K562 (cell line): Measurements from ENCODE around the gene MGST3. TPM values are rescaled to one million over a fixed set of nuclear protein-coding genes. Genes with fewer than 3 reads are reported as not detected.

Experiments
- ARNT ChIP-seq, 2 experiments: fragments of 450-650 bp; IDR thresholded peaks; 2 replicates each; pipeline ENCODE4 v1.6.1; 2016; ENCODE audit warnings: mild to moderate bottlenecking in 1 of 2
- CBX5 ChIP-seq: IDR thresholded peaks from 2 replicates; pipeline ENCODE4 v1.6.1; 2014; ENCODE audit warnings: low read depth, borderline replicate concordance
- DACH1 ChIP-seq: fragments of 450-650 bp; IDR thresholded peaks from 2 replicates; pipeline ENCODE4 v1.6.1; 2018; ENCODE audit not compliant: partially characterized antibody
- ERF ChIP-seq: fragments of 450-650 bp; formaldehyde crosslinking; IDR thresholded peaks from 2 replicates; pipeline ENCODE4 v1.4.0; 2020; ENCODE audit warnings: mild to moderate bottlenecking, mixed read lengths
- HNRNPL ChIP-seq: fragments of 200-400 bp; formaldehyde crosslinking; IDR thresholded peaks from 2 replicates; pipeline ENCODE4 v1.6.1; 2017; ENCODE audit warnings: low read depth, mild to moderate bottlenecking, low read length
- HSF4 ChIP-seq: fragments of 250-450 bp; sonication (Bioruptor Pico); IDR thresholded peaks from 2 replicates; pipeline ENCODE4 v2.1.2; 2022; ENCODE audit warnings: mild to moderate bottlenecking, moderate library complexity, borderline replicate concordance
- MAFF ChIP-seq: IDR thresholded peaks from 2 replicates; pipeline ENCODE4 v1.6.1; 2012; ENCODE audit warnings: low read length, improper control_type of control experiment
- MYBL2 ChIP-seq, 2 experiments: fragments of 450-650 bp in 1 of 2; sonication (generic) in 1 of 2; formaldehyde crosslinking in 1 of 2; IDR thresholded peaks; 2 replicates each; pipeline versions ENCODE4 v1.6.1 to v1.8.1; 2017 to 2022; ENCODE audit warnings: borderline replicate concordance in 1 of 2, inconsistent platforms in 1 of 2, low read depth in 1 of 2, mild to moderate bottlenecking in 1 of 2, missing genetic modification reagents in 1 of 2, moderate library complexity in 1 of 2
- NFIX ChIP-seq: fragments of 250-450 bp; sonication (Bioruptor Pico); IDR thresholded peaks from 2 replicates; pipeline ENCODE4 v1.4.0; 2020; ENCODE audit warnings: low read depth, mild to moderate bottlenecking, moderate library complexity
- PHF8 ChIP-seq: fragments of 200-600 bp; sonication (generic); IDR thresholded peaks from 2 replicates; pipeline ENCODE4 v1.6.1; 2012; ENCODE audit warnings: mixed run types, mild to moderate bottlenecking, inconsistent platforms, low read length, moderate library complexity, borderline replicate concordance
- POLR2G ChIP-seq: fragments of 200-400 bp; formaldehyde crosslinking; IDR thresholded peaks from 2 replicates; pipeline ENCODE4 v1.6.1; 2017; ENCODE audit warnings: low read depth, mild to moderate bottlenecking, antibody characterized with exemption, low read length, moderate library complexity
- RBM22 ChIP-seq: fragments of 200-400 bp; formaldehyde crosslinking; IDR thresholded peaks from 2 replicates; pipeline ENCODE4 v1.6.1; 2018; ENCODE audit warnings: low read length, low read depth; ENCODE audit not compliant: poor library complexity, severe bottlenecking
- RCOR1 ChIP-seq, 2 experiments: IDR thresholded peaks; 2 replicates each; pipeline ENCODE4 v1.6.1; 2012; ENCODE audit warnings: low read depth in 2 of 2, low read length in 2 of 2, borderline replicate concordance in 1 of 2, improper control_type of control experiment in 1 of 2
- SIN3A ChIP-seq, 2 experiments: fragments of 150-350 bp in 1 of 2; IDR thresholded peaks; 2 replicates each; pipeline ENCODE4 v1.6.1; 2011 to 2016; ENCODE audit warnings: borderline replicate concordance in 2 of 2, low read depth in 2 of 2, low read length in 2 of 2, mild to moderate bottlenecking in 2 of 2, moderate library complexity in 2 of 2; ENCODE audit not compliant: control insufficient read depth in 1 of 2
- SIRT6 ChIP-seq: IDR thresholded peaks from one replicate; pipeline ENCODE4 v1.6.1; 2012; ENCODE audit warnings: low read depth, mild to moderate bottlenecking, control low read depth, inconsistent platforms, low read length, moderate library complexity
- TAF1 ChIP-seq: IDR thresholded peaks from 2 replicates; pipeline ENCODE4 v1.6.1; 2011; ENCODE audit warnings: mild to moderate bottlenecking, low read length, moderate library complexity; ENCODE audit not compliant: insufficient read depth, control insufficient read depth, severe bottlenecking; ENCODE audit errors: extremely low read depth
- TARDBP ChIP-seq: fragments of 450-650 bp; IDR thresholded peaks from 2 replicates; pipeline ENCODE4 v1.6.1; 2016
- TCFL5 ChIP-seq: fragments of 250-450 bp; sonication (Bioruptor Pico); conservative IDR thresholded peaks from 2 replicates; pipeline ENCODE4 v1.6.1; 2021; ENCODE audit warnings: mild to moderate bottlenecking, moderate library complexity, matching md5 sums
- WHSC1 ChIP-seq: IDR thresholded peaks from one replicate; pipeline ENCODE4 v1.6.1; 2012; ENCODE audit warnings: low read length, control low read depth, inconsistent platforms
- YBX1 ChIP-seq: fragments of 450-650 bp; IDR thresholded peaks from 2 replicates; pipeline ENCODE4 v1.7.1; 2016; ENCODE audit warnings: mild to moderate bottlenecking
- ZKSCAN3 ChIP-seq: fragments of 250-450 bp; sonication (Bioruptor Pico); IDR thresholded peaks from 2 replicates; pipeline ENCODE4 v1.4.0; 2020
- ZNF212 ChIP-seq: fragments of 450-650 bp; formaldehyde crosslinking; IDR thresholded peaks from 2 replicates; pipeline ENCODE4 v1.4.0; 2020; ENCODE audit warnings: mild to moderate bottlenecking
- ZNF277 ChIP-seq: fragments of 250-450 bp; sonication (Bioruptor Pico); IDR thresholded peaks from 2 replicates; pipeline ENCODE4 v1.8.0; 2022; ENCODE audit warnings: inconsistent platforms, mild to moderate bottlenecking, moderate library complexity, borderline replicate concordance
- ZNF445 ChIP-seq: fragments of 250-450 bp; sonication (Bioruptor Pico); IDR thresholded peaks from 2 replicates; pipeline ENCODE4 v1.4.0; 2020; ENCODE audit warnings: low read depth, mild to moderate bottlenecking, moderate library complexity
- polyA plus RNA-seq, 8 experiments: library from polyadenylated mRNA; depleted of rRNA in 4 of 8; stranded (reverse) in 5 of 8; unstranded in 3 of 8; fragments of >200 nt; fragmentation: Nextera tagmentation in 2 of 8; fragmentation: Illumina TruSeq in 1 of 8; extraction: Ambion mirVana in 2 of 8; extraction: Trizol in 1 of 8; gene quantifications; 2 replicates each; pipeline versions ENCODE4 v1.2.1 to v1.2.3, GENCODE V29; 2011 to 2014; ENCODE audit warnings: inconsistent platforms in 1 of 8, missing spikeins in 1 of 8
- total RNA-seq, 7 experiments: library from RNA; depleted of rRNA in 6 of 7; stranded (reverse); fragments of >200 nt in 6 of 7; fragmentation: Illumina TruSeq in 2 of 7; extraction: Trizol in 2 of 7; gene quantifications; 2 replicates each; pipeline versions ENCODE4 v1.2.1 to v1.2.3, GENCODE V29; 2011 to 2021; ENCODE audit warnings: low replicate concordance in 1 of 7

Gene MGST3
- total and polyA plus RNA-seq, 9 of the 15 experiments (the other 6 are each of a cell fraction or from before 2014, with no cell fraction given), result 70.7 to 287 (median 105) TPM

GRCh38 chr1:165697881-165698760, 67.1 kb downstream of the MGST3 start, which contains the start of gene ALDH9A1 (continued):
- TF ChIP-seq PHF8, result peak; percentile 97
- TF ChIP-seq TCFL5 (CRISPR knock-in tag), result no peak
- TF ChIP-seq NFIX (CRISPR knock-in tag), result no peak
- TF ChIP-seq HSF4, result no peak
- TF ChIP-seq TARDBP, result no peak
- TF ChIP-seq ZNF212, result no peak
- no peak for TF ChIP-seq MAFF
- TF ChIP-seq SIN3A (IDR thresholded peaks at IDR 0.05; ENCODE audit: borderline replicate concordance in 2 of 2, control insufficient read depth in 1 of 2, low read depth in 2 of 2, low read length in 2 of 2), result peak in 1 of 2 experiments; percentile 86; a peak in 2 of 4 replicates
- TF ChIP-seq YBX1, result no peak
- no peak for TF ChIP-seq ZKSCAN3 (CRISPR knock-in tag)
- TF ChIP-seq DACH1, result no peak
- TF ChIP-seq ZNF277 (CRISPR knock-in tag), result no peak
- TF ChIP-seq POLR2G, result peak; percentile 98
- TF ChIP-seq RBM22, result no peak
- TF ChIP-seq ARNT (IDR thresholded peaks at IDR 0.05), result peak; percentile 59 to 80; a peak in 2 of 4 replicates
- TF ChIP-seq WHSC1, result no peak
- no peak for TF ChIP-seq MYBL2 (IDR thresholded peaks at IDR 0.05; ENCODE audit: low read depth)
- no peak for TF ChIP-seq MYBL2 (CRISPR knock-in tag; IDR thresholded peaks at IDR 0.05; ENCODE audit: borderline replicate concordance)
- no peak for TF ChIP-seq CBX5
- TF ChIP-seq SIRT6, result no peak
- no peak for TF ChIP-seq ZNF445 (CRISPR knock-in tag)
- peak in 1 of 2 experiments; percentile 35; a peak in 2 of 4 replicates for TF ChIP-seq RCOR1 (IDR thresholded peaks at IDR 0.05; ENCODE audit: borderline replicate concordance in 1 of 2, low read depth in 2 of 2, low read length in 2 of 2)
- peak; percentile 81 for TF ChIP-seq TAF1
- no peak for TF ChIP-seq ERF (CRISPR knock-in tag)
- no peak for TF ChIP-seq HNRNPL
